AG10803 (cell line): ENCODE data around the gene DAD1.
A peak's percentile ranks its signal among the peaks of the same experiment; 100 is the strongest.
"Not testable (repeated sequence)": the region's sequence is repeated elsewhere in the genome, so short reads cannot be mapped to it uniquely, and the experiment has no call there.

Source experiments
- DNase-seq: peaks from one replicate; pipeline ENCODE4 v3.0.0; 2010; ENCODE audit warnings: low read depth
- H3K4me3 ChIP-seq: 2 replicates; pipeline ENCODE4 v1.5.1; 2011; ENCODE audit warnings: mild to moderate bottlenecking, low read length, control low read depth
- CTCF ChIP-seq: conservative IDR thresholded peaks from 2 replicates; pipeline ENCODE4 v1.5.1; 2011; ENCODE audit warnings: mild to moderate bottlenecking, low read length, control low read depth, inconsistent platforms

Gene DAD1

GRCh38 chr14:22546722-22547071 lies 42.3 kb downstream of the DAD1 start:
- H3K4me3 ChIP-seq = no peak overlapping the region
- no peak for DNase-seq
- no peak for TF ChIP-seq CTCF

- H3K4me3 ChIP-seq = no peak overlapping the region
- no peak for TF ChIP-seq CTCF
- peak; percentile 64 for DNase-seq
Observed at GRCh38 chr14:22545842-22546721, 42.9 kb downstream of the DAD1 start.

GRCh38 chr14:22544881-22545420 lies 44.1 kb downstream of the DAD1 start:
- DNase-seq = no peak
- H3K4me3 ChIP-seq = no peak overlapping the region
- TF ChIP-seq CTCF = no peak

GRCh38 chr14:22544406-22544805 lies 44.6 kb downstream of the DAD1 start:
- DNase-seq = no peak
- no peak overlapping the region for H3K4me3 ChIP-seq
- TF ChIP-seq CTCF = no peak

- H3K4me3 ChIP-seq, DNase-seq: not testable (repeated sequence)
Observed at GRCh38 chr14:22543570-22544357, 45.3 kb downstream of the DAD1 start.

- no peak for TF ChIP-seq CTCF
- no peak overlapping the region for H3K4me3 ChIP-seq
- DNase-seq = no peak
Observed at GRCh38 chr14:22542360-22542759, 46.7 kb downstream of the DAD1 start.

- no peak for TF ChIP-seq CTCF
- no peak for DNase-seq
- no peak overlapping the region for H3K4me3 ChIP-seq
Observed at GRCh38 chr14:22541721-22542120, 47.3 kb downstream of the DAD1 start.
